HG03064 (cell line): ENCODE data around the gene HEG1.

Experiments used
- ATAC-seq: cut with Tn5 transposase; IDR thresholded peaks from one replicate; pipeline ENCODE4 v1.9.1; 2021; ENCODE audit warnings: low read depth; ENCODE audit not compliant: unreplicated experiment

The HEG1 gene

DNA sequence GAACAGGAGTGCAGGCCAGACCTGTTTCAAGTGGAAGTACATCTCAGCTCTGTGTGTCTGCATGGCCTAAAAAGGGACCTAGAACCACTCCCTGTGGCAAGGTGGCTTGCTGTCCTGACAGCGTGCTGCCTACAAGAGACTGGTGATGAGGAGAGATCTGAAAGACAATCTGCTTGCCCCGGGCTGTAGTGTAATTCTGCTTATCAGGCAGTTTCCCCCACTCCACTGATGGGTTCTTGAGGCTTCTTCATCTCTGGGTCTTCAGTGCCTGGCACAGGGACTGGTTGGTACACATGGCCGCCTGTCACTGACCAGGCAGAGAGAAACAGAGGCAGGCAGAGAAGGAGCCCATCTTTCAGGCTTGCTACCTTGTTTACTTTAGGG, 57.6 kb downstream of the HEG1 start:
- ATAC-seq: no peak

DNA sequence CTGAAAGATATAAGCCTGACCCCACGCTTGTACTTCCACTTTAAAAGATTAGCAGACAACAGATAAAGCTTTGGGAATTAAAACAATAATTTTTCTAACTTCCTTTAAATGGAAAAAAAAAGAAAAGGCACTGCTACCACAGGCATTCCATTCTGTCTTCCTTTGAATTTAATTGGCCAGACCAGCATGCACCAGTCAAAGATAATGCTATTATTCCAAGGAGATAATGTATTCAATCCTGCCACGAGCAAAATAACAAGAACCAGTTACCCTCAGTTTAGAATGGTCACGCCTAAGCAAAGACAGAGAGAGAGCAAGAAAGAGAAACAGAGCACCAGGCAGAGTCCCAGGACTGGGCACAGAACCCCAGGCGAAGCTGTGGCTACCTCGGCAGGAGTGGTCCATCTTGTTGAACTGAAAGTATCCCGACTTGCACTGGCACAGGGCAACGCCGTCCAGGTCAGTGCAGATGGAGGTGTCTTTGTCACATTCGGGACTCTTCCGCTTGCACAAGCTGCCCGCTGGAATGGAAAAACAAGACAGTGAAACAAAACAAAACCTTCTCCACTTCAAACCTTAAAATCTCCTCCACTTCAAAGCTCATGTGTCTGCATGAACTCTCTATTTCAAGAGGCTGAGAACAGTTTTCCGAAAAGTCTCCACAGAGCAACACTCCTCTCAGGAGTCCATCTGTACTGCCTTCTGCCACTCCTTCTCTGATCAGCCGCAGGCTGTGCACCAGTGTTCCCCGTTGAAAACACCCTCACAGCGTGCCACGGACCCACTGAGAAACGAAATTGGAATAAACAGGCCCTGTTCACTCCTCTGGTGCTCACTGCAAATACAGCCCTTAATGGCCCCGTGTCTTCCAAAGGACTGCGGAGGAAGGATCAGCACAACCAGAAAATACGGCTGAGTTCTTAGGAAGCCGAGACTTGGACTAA, 58.2 kb downstream of the HEG1 start:
- ATAC-seq: no peak

- ATAC-seq: no peak
These were observed 60.3 kb downstream of the HEG1 start for GRCh38 chr3:124995460-124995994.

- no peak for ATAC-seq
These were observed 62.3 kb downstream of the HEG1 start for GRCh38 chr3:124993466-124993865.

- no peak for ATAC-seq
These were observed 63.8 kb downstream of the HEG1 start for GRCh38 chr3:124992041-124992440.

GRCh38 chr3:124986192-124987143, 69.3 kb downstream of the HEG1 start:
- ATAC-seq: no peak

DNA sequence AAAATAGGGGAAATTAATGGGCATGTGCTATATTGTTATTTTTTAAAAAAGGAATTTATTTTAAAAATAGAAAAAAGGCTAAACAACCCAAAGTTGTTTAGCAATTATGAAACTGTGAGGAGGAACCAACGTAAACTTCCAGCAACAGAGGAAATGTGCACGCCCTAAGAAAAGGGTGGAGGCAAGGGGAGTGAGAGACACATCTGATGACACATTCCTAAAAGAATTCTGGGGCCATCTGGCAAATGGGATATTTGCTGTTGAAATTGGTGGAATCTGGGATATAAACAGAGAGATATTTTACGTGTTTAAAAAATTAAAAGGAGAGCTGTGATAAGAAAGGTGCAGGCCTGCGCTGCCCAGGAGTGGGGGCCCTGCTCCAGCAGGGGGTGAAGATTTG, 70.4 kb downstream of the HEG1 start:
- no peak for ATAC-seq

- no peak for ATAC-seq
These were observed 71.0 kb downstream of the HEG1 start for GRCh38 chr3:124984754-124985153.

GRCh38 chr3:124982855-124983254, 72.9 kb downstream of the HEG1 start:
- ATAC-seq: no peak

GRCh38 chr3:124981472-124981871, 74.3 kb downstream of the HEG1 start:
- no peak for ATAC-seq

GRCh38 chr3:124978627-124979026, 77.2 kb downstream of the HEG1 start:
- ATAC-seq: no peak

- ATAC-seq: no peak
These were observed 79.4 kb downstream of the HEG1 start for GRCh38 chr3:124976383-124976782.

GRCh38 chr3:124974691-124975090, 81.1 kb downstream of the HEG1 start:
- ATAC-seq: no peak

DNA sequence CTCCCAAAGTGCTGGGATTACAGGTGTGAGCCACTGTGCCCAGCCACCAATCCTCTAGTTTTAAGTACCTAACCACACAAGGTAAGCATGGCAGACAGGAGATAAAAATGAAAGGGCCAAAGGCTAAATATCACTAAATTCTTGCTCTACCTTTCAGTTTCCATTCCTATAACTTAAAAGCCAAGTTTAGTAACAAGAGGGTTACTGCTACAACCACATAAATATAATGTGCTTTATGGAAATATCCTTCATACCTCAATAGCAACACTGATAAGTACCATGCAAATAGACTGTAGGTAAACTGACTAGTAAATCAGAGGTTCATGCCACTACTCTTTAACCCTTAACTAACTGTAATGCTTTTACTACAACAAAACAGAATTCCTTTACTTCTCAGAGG, 82.5 kb downstream of the HEG1 start:
- no peak for ATAC-seq

DNA sequence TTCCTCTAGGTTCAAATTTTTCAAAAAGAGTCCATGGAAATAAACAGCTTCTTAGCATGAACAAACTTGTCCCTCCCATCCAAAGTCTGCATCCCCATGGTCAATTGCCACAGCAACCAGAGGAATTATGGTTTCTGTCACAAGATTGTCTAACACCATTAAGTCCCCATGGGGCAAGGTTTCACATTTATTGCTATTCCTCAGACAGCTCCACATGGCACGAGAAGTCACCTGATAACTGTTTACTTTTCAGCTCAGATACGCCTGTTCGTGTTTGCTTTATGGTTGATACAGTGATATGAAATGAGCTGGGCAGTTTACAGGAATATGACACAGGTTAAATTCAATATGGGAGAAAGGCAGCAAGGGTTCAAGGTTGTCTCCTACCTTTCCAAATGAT, 83.3 kb downstream of the HEG1 start:
- ATAC-seq: no peak

DNA sequence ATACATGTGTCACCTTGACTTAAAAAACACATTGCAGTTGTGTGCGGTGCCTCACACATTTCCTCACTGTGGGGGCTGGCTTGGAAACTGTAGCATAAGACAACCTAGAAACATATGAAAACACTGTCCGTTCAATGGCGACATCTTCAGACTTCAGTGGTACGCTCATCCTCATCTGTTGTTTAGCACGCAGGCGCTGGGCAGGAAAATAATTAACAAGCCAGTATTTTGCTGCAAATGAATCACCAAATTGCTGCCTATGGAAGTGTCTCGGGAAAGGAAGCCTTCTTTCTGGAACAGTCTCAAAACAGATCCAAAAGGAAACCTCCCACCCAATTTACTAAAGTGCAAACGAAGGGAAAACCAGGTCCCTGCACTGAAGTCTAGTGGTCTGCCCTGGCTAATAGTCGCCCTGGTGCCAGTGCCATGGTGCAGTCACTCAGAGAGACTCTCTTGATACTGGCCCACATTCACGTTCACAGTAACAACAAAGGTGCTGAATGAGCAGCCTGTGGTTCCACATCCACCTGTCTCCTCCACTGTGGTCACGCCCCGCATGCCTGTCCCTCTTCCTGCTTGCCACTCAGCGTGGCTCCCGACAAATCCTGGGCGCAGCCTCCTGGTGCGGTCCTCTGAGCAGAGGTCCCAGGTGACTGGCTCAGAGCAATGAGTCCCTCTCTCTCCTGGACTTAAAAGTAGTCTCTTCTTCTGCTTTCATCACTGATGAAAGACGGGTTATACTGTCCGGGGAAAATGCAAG, 85.7 kb downstream of the HEG1 start:
- no peak for ATAC-seq

- ATAC-seq: no peak
These were observed 86.6 kb downstream of the HEG1 start for GRCh38 chr3:124969190-124969589.

DNA sequence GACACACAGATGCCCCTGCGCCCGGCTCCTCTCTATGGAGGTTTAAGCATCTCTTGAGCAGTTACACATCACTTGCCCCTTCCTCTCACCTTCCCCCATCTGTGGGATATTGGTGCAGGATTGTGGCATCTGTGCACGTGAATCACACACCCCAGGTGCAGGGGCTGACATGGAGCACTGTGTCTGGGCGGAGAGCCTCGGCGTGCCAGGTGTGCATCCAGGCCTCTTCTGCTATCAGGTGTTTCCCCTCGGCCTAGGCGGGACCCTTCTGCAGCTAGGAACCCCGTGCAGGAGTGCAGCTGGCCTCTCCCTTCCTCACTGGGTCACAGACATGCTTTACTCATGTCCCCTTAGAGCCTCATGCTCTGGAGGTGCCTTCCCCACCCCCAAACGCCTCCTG, 87.8 kb downstream of the HEG1 start:
- no peak for ATAC-seq

DNA sequence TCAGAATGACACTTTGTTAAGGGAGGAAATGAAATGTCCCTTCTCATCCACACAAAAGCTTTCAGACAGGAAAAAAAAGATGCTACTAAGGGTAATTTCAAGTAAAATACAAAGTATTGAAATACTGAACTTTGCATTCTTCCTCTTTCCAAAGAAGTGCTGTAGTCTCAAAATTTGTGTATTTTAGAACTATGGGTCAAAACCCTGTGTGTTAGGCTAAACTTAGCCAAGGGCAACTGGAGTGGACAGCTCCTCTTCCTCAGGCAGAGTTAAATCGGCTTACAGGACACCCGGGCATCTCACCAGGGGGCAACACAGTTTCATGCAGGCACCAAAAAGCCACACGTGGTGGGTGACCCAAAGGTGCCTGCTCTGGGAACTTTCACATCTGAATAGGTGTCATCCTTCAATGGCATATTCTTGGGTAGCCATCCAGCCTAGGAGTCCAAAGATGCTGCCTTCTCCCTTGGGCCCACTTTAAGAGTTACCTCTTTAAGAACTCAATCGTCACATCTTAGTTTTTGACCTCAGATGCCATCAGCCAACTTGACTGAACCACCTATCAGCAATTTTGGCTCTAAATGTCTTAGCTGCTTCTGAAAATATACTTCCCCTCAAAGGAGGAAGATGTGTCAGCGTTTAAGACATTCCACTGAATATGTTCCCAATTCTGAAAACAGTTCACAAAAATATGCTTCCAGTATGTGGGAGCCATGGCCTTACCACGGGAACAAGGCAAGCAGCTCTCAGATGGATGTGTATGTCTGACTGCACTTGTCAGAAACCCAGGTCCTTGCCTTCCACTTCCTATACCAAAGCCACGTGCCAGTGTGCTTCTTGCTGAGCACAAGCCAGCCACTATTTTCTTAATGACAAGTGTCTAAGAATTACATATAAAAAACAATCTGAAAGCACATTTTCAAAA, 89.0 kb downstream of the HEG1 start:
- ATAC-seq: no peak
